Stimulated activated CD4-positive, alpha-beta T cell treated with anti-CD3 and anti-CD28 coated beads, Interleukin-15, amount 100 ng/mL, for 48 hours (primary cell): Measurements from ENCODE around the gene PLD3.

Experiments used
- DNase-seq, 2 donors: peaks; one replicate each; pipeline ENCODE4 v3.0.0-alpha.2; 2020; ENCODE audit warnings: low read depth in 2 of 2

Gene PLD3

GRCh38 chr19:40413291-40413845, 64.9 kb downstream of the PLD3 start, which contains the start of gene PRX:
PRX (minus strand) TSS chr19:40413378; CDS start chr19:40407932, 5,446 bp downstream.
- DNase-seq = no peak

DNA sequence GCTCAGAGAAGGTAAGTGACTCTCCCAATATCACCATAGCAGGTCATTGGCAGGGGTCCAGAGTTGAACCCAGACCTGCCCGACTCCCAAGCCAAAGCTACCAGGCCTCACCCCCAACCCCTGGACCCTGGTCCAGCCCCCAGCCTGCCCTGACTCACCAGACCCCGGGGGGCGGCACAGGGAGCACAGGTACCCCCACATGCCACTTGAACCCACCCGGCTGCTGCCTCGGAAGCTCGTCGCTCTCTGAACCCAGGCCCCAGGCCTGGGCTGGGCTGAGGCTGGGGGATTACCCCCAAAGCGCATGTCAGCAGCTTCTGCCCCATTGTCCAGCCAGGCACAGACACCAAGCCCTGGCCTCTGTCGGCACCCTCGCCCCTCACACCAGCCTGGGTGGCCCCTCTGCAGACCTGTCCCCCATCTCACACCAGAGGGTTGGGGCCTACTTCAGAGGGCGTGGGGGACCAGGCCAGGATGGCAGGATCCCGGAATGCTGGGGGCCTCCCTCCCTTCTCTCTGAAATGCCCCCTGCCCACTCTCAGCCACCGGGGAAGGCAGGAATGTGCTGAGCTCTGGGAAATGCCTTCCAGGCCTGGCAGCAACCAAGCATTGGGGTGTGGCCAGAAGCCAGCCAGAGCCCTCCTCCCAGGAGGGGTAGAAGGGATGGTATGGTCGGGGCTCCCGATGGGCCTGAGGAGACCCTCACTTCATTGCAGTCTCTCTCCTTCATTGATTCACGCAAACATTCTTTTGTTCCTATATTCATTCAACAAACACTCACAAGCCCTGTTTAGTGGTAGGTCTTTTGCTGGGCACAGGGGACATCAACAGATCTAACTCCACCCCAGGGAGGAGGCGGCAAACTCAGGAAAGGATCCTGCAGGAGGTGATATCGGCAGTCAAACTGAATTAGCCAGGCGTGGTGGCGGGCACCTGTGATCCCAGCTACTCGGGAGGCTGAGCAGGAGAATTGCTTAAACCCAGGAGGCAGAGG, 66.3 kb downstream of the PLD3 start:
- no peak for DNase-seq

DNA sequence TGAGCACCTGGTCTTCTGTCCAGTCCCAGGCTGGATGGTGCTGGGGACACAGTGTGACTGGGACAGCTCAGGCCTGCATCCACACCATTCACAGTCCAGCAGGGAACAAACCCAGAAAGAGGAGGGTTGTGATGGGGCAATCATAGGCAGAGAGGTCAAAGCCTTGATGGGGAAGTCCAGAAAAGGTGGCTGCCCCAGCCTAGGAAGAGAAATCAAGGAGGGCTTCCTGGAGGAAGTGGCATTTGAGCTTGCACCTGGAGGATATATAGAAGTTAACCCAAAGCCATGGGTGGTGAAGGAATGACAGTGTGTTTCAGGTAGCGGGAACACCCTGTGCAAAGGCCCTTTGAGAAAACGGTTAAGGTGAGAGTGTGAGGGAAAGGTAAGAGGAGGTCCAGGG, 67.3 kb downstream of the PLD3 start:
- no peak for DNase-seq

GRCh38 chr19:40416918-40417642, 68.6 kb downstream of the PLD3 start:
- DNase-seq = no peak

DNA sequence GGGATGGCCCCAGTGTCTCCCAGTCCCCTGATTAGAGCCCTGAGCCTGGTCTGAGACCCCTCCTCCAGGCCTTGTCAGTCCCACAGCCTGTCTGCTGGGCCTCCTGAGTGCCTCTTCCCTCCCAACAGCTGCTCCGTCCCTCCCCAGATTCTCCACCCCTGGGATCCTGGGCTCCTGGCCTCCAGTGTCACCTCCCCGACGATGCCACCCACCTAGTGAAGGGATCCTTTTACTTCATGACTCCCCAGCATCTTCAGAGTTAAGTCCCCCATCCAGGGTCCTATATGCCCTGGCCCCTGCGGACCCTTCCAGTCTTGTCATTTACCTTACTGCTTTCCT, 69.1 kb downstream of the PLD3 start:
- no peak for DNase-seq

GRCh38 chr19:40418040-40418439, 69.5 kb downstream of the PLD3 start:
- DNase-seq = no peak

DNA sequence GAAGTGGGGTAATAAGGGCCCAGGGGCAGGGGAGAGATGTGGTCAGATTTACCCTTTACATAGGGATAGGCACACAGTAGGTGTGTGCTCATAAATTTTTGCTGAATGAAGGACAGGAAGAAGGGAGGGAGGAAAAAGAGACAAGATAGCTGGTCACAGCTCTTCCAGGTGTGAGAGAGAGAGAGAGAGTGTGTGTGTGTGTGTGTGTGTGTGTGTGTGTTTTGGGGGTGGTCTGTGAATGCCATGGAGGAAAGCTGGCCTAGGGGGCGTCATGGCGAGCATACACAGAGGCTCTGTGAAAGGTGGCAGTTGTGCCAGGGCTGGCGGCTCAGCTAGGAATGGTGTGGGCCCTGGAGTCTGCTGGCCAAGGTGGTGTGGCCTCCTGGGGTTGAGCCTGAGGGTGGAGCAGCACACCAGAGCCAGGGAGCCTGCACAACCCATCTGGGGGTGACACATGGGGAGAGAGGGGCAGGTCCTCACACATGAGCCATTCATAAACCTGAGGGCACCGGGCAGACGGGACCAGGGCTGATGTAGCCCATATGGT, 70.6 kb downstream of the PLD3 start:
- no peak for DNase-seq

GRCh38 chr19:40419780-40420179, 71.3 kb downstream of the PLD3 start:
- DNase-seq = no peak

GRCh38 chr19:40420451-40420765, 71.9 kb downstream of the PLD3 start:
- DNase-seq = no peak

DNA sequence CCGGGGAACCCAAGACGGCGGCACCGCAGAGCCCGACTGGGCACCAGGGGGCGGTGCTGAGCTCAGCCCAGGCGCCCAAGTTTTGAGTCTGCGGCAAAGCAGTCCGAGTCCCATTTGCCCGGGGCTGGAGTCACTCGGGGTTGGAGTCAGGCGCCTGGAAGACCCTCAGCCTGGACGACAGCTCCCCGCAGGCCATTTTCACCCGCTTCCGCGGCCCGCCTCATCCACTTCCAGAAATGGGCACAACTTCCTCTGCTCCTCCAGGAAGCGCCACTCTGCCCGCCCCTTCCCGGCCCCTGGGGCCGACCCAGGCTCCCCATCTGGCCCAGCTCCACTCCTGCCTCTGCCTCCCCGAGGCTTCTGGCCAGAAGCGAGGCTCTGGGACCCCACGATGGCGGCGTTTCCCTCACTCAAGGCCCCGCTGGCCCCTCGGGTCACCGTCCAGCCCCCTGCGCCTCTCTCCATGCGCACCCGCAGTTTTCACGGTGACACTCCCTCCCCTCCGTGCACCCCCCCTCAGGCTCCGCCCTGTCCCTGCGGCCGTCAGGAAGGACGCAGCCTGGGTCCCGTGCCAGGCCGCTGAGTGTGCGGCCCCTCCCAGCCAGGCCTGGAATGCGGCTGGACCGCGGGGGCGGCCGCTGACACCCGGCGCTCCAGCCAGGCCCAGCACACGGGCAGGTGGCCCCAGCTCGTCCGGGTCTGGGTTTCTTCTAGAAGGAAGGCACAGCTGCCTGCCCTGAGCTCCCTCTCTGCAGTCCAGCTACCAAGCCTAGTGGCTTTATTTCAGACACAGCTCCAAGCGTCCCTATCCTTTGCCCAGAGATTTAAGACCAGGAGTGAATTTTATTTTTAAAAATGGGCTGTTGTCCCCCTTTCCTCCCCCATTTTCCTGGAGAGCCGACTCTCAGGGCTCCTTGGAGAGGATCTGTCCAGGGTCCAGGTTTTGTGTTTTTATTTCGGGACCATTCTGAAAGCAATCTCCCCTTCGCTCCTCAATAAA, 72.6 kb downstream of the PLD3 start:
- DNase-seq = peak; percentile 43 to 61

DNA sequence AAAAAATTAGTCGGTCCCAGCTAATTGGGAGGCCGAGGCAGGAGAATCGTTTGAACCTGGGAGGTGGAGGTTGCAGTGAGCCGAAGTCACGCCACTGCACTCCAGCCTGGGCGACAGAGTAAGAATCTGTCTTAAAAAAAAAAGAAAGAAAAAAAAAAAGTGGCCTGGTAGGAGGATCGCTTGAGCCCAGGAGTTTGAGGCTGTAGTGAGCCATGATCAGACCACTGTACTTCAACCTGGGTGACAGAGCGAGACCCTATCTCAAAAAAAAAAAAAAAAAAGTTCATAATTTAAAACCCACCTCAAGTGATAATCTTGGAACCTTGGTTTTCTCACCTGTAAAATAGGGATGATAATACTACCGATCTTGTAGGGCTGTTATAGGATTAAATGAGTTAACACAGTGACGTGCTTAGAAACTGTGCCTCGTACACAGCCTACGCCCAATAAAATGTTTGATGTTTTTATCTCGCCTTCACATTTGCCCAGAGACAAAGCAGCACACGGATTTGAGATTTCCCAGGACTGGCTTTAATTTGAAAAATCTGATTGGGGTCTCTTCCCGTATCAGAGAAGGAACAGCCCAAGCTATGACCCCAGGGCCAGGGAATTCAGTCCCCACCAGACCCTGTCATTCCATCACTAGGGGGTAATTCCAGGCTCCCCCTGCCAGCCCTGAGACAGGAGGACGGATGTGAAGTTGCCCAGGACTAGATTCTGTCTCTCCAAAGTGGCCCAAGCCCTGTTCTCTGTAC, 73.7 kb downstream of the PLD3 start:
- DNase-seq = no peak

- DNase-seq = no peak
These were observed 74.5 kb downstream of the PLD3 start for GRCh38 chr19:40422748-40423566.

- no peak for DNase-seq
These were observed 75.4 kb downstream of the PLD3 start for GRCh38 chr19:40423938-40424337.

GRCh38 chr19:40424637-40425449, 76.3 kb downstream of the PLD3 start:
- DNase-seq = no peak

- DNase-seq = peak; percentile 100
These were observed 77.2 kb downstream of the PLD3 start, which contains the start of gene SERTAD1 for GRCh38 chr19:40425450-40426287. SERTAD1 (minus strand) TSS chr19:40425992; CDS start chr19:40423546, 2,446 bp downstream.
